CD4-positive, alpha-beta memory T cell (primary cell): Measurements from ENCODE around the gene CTTNBP2. TPM values are rescaled to one million over a fixed set of nuclear protein-coding genes. Genes with fewer than 3 reads are reported as not detected.

ENCODE experiments used
- CTCF ChIA-PET: fragments of 350-600 bp; sonication (Branson Sonifier 250); formaldehyde crosslinking; loops from one replicate; lab custom pipeline; 2021; ENCODE audit warnings: inconsistent platforms; ENCODE audit not compliant: partially characterized antibody; lab: Charles Lee
- POLR2A ChIA-PET: fragments of 350-600 bp; sonication (Branson Sonifier 250); formaldehyde crosslinking; loops from one replicate; lab custom pipeline; 2021; ENCODE audit not compliant: partially characterized antibody; lab: Charles Lee
- DNase-seq, 5 donors: peaks; one replicate each; pipeline versions ENCODE4 v3.0.0 to v3.0.0-alpha.2; 2020 to 2022; ENCODE audit warnings: mixed read lengths in 1 of 5
- H3K27ac ChIP-seq: one replicate; pipeline ENCODE4 v1.7.0; 2013; ENCODE audit warnings: low read depth, low read length
- H3K27me3 ChIP-seq: 2 replicates; pipeline ENCODE4 v1.7.0; 2013; ENCODE audit warnings: mild to moderate bottlenecking, low read length, moderate library complexity; ENCODE audit not compliant: insufficient read depth
- H3K36me3 ChIP-seq: 2 replicates; pipeline ENCODE4 v1.7.0; 2013; ENCODE audit warnings: mild to moderate bottlenecking, low read length, moderate library complexity; ENCODE audit not compliant: insufficient read depth
- H3K4me1 ChIP-seq: 2 replicates; pipeline ENCODE4 v1.7.0; 2013; ENCODE audit warnings: mild to moderate bottlenecking, low read length, moderate library complexity; ENCODE audit not compliant: insufficient read depth
- H3K4me3 ChIP-seq, 2 donors: one replicate each; pipeline ENCODE4 v1.7.0; 2013; ENCODE audit warnings: low read length in 2 of 2, mild to moderate bottlenecking in 1 of 2
- H3K9me3 ChIP-seq, 2 donors: one replicate each; pipeline ENCODE4 v1.7.0; 2013; ENCODE audit warnings: low read length in 2 of 2, control low read depth in 1 of 2; ENCODE audit not compliant: control insufficient read depth in 1 of 2
- H3K27ac Mint-ChIP-seq, 7 donors: one replicate each; pipeline ENCODE4 v1.8.0; 2020 to 2021; ENCODE audit warnings: mixed read lengths in 7 of 7, mild to moderate bottlenecking in 6 of 7, inconsistent platforms in 3 of 7, moderate library complexity in 3 of 7
- H3K27me3 Mint-ChIP-seq, 2 donors: one replicate each; pipeline ENCODE4 v1.8.0; 2020 to 2021; ENCODE audit warnings: mixed read lengths in 2 of 2
- H3K36me3 Mint-ChIP-seq, 2 donors: one replicate each; pipeline ENCODE4 v1.8.0; 2020 to 2021; ENCODE audit warnings: mixed read lengths in 2 of 2, inconsistent platforms in 1 of 2, mild to moderate bottlenecking in 1 of 2
- H3K4me1 Mint-ChIP-seq, 4 donors: one replicate each; pipeline ENCODE4 v1.8.0; 2020 to 2021; ENCODE audit warnings: mixed read lengths in 4 of 4, mild to moderate bottlenecking in 1 of 4
- H3K4me3 Mint-ChIP-seq, 8 donors: one replicate each; pipeline ENCODE4 v1.8.0; 2020 to 2021; ENCODE audit warnings: mixed read lengths in 8 of 8, mild to moderate bottlenecking in 7 of 8, moderate library complexity in 6 of 8, inconsistent platforms in 3 of 8
- H3K9me3 Mint-ChIP-seq, 8 donors: one replicate each; pipeline ENCODE4 v1.8.0; 2020 to 2021; ENCODE audit warnings: mixed read lengths in 8 of 8, mild to moderate bottlenecking in 5 of 8, inconsistent platforms in 3 of 8, moderate library complexity in 1 of 8
- intact Hi-C: fragments of 100-400 bp; cut with micrococcal nuclease; formaldehyde crosslinking; loops from one replicate; pipeline ENCODE4 v1.15.1; 2023
- polyA plus RNA-seq, 2 donors: library from polyadenylated mRNA; unstranded; fragments of 300-500 nt; fragmentation: Illumina TruSeq; gene quantifications; one replicate each; pipeline ENCODE4 v1.2.3, GENCODE V29; 2021
- total RNA-seq, 2 experiments: library from RNA; stranded (reverse); gene quantifications; one replicate each; pipeline ENCODE4 v1.2.3, GENCODE V29; 2021

CTTNBP2 gene
- total and polyA plus RNA-seq, 4 experiments from 2014 or later: not detected

DNA sequence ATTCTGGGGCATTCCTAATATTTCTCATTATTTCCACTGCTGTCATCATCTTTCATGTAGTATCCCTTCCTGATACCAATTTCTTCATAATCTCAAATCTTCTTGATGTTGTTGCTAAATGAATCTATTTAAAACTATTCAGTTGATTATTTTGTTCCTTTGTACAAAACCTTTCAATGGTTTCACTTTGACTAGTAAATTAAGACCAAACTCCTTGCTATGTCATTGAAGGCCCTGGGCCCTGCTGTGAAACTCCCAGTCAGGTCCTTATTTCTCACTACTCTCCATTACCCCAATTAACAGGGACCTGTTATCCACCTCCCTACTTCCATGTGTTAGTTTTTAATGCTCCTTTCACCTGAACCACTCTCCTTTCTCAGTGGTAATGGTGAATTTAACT is 97.0 kb downstream of the CTTNBP2 start:
- peaks cover 0 to 6% (median 0%) of the 10 kb centered on the region in 4 donors for H3K4me1 Mint-ChIP-seq
- Histone ChIP-seq H3K27ac (no peak overlapping the region), H3K4me1 (no peaks in the 10 kb centered on the region), H3K36me3 (no peaks in the 10 kb centered on the region), H3K9me3 (no peaks in the 10 kb centered on the region), H3K27me3 (no peaks in the 10 kb centered on the region), H3K4me3 (no peak overlapping the region)
- CTCF ChIA-PET: no interaction called here
- H3K27me3 Mint-ChIP-seq: peaks cover 2 to 4% of the 10 kb centered on the region in 2 donors
- peaks cover 0 to 1% (median 0%) of the 10 kb centered on the region in 8 donors for H3K9me3 Mint-ChIP-seq
- no peak overlapping the region for H3K27ac Mint-ChIP-seq
- H3K36me3 Mint-ChIP-seq: no peaks in the 10 kb centered on the region
- intact Hi-C loops: no loop called here
- POLR2A ChIA-PET: no interaction called here
- DNase-seq: no peak
- no peak overlapping the region for H3K4me3 Mint-ChIP-seq

- POLR2A ChIA-PET: no interaction called here
- Histone ChIP-seq H3K36me3 (no peaks in the 10 kb centered on the region), H3K9me3 (no peaks in the 10 kb centered on the region), H3K27ac (no peak overlapping the region), H3K4me1 (no peaks in the 10 kb centered on the region), H3K4me3 (no peak overlapping the region), H3K27me3 (no peaks in the 10 kb centered on the region)
- no peak for DNase-seq
- Mint-ChIP-seq H3K27me3 (peaks cover 2 to 4% of the 10 kb centered on the region in 2 donors), H3K4me1 (peaks cover 0 to 6% (median 0%) of the 10 kb centered on the region in 4 donors), H3K9me3 (peaks cover 0 to 1% (median 0%) of the 10 kb centered on the region in 8 donors), H3K36me3 (no peaks in the 10 kb centered on the region), H3K4me3 (no peak overlapping the region), H3K27ac (no peak overlapping the region)
- intact Hi-C loops: no loop called here
- CTCF ChIA-PET: no interaction called here
Measured at GRCh38 chr7:117775801-117776200, 97.4 kb downstream of the CTTNBP2 start.

GRCh38 chr7:117774943-117775342 is 98.3 kb downstream of the CTTNBP2 start:
- peaks cover 0 to 1% (median 0%) of the 10 kb centered on the region in 8 donors for H3K9me3 Mint-ChIP-seq
- Histone ChIP-seq H3K4me3 (no peak overlapping the region), H3K4me1 (no peaks in the 10 kb centered on the region), H3K36me3 (no peaks in the 10 kb centered on the region), H3K27ac (no peak overlapping the region), H3K27me3 (no peaks in the 10 kb centered on the region), H3K9me3 (no peaks in the 10 kb centered on the region)
- H3K27ac Mint-ChIP-seq: no peak overlapping the region
- CTCF ChIA-PET: no interaction called here
- DNase-seq: no peak
- H3K4me3 Mint-ChIP-seq: no peak overlapping the region
- no peaks in the 10 kb centered on the region for H3K36me3 Mint-ChIP-seq
- intact Hi-C loops: no loop called here
- POLR2A ChIA-PET: no interaction called here
- H3K4me1 Mint-ChIP-seq: peaks cover 0 to 6% (median 0%) of the 10 kb centered on the region in 4 donors
- peaks cover 2 to 4% of the 10 kb centered on the region in 2 donors for H3K27me3 Mint-ChIP-seq

DNA sequence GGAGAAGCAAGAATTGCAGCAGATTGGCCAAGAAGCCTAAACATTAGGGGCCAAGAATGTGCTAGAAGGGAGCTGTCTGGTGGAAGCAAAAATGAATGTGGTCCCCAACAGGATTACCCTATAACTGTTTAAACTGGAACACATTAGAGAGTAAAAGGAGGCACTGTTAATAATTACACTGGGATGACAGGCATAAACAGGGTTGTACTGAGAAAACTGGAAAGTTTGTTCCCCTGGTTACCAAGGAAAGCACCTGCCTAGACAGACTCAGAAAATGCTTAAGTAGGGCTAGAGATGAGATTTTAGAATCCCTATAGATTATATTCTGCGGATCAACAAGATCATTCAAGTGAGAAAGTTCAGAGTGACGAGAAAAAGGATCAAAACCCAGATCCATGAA is 100.8 kb downstream of the CTTNBP2 start:
- POLR2A ChIA-PET: no interaction called here
- no peak for DNase-seq
- no peak overlapping the region for H3K27ac ChIP-seq
- peaks cover 0 to 6% (median 0%) of the 10 kb centered on the region in 4 donors for H3K4me1 Mint-ChIP-seq
- no peaks in the 10 kb centered on the region for H3K36me3 ChIP-seq
- no peaks in the 10 kb centered on the region for H3K9me3 ChIP-seq
- H3K4me3 Mint-ChIP-seq: no peak overlapping the region
- H3K4me3 ChIP-seq: no peak overlapping the region
- peaks cover 2 to 4% of the 10 kb centered on the region in 2 donors for H3K27me3 Mint-ChIP-seq
- intact Hi-C loops: no loop called here
- no peaks in the 10 kb centered on the region for H3K4me1 ChIP-seq
- no peak overlapping the region for H3K27ac Mint-ChIP-seq
- peaks cover 0 to 1% (median 0%) of the 10 kb centered on the region in 8 donors for H3K9me3 Mint-ChIP-seq
- CTCF ChIA-PET: no interaction called here
- no peaks in the 10 kb centered on the region for H3K27me3 ChIP-seq
- no peaks in the 10 kb centered on the region for H3K36me3 Mint-ChIP-seq

GRCh38 chr7:117771756-117772155 is 101.5 kb downstream of the CTTNBP2 start:
- Histone ChIP-seq H3K27me3 (no peaks in the 10 kb centered on the region), H3K4me1 (no peaks in the 10 kb centered on the region), H3K9me3 (no peaks in the 10 kb centered on the region), H3K27ac (no peak overlapping the region), H3K4me3 (no peak overlapping the region), H3K36me3 (no peaks in the 10 kb centered on the region)
- H3K27ac Mint-ChIP-seq: no peak overlapping the region
- no peak overlapping the region for H3K4me3 Mint-ChIP-seq
- H3K36me3 Mint-ChIP-seq: no peaks in the 10 kb centered on the region
- H3K4me1 Mint-ChIP-seq: peaks cover 0 to 6% (median 0%) of the 10 kb centered on the region in 4 donors
- CTCF ChIA-PET: no interaction called here
- peaks cover 0 to 1% (median 0%) of the 10 kb centered on the region in 8 donors for H3K9me3 Mint-ChIP-seq
- peaks cover 2 to 4% of the 10 kb centered on the region in 2 donors for H3K27me3 Mint-ChIP-seq
- intact Hi-C loops: no loop called here
- no peak for DNase-seq
- POLR2A ChIA-PET: no interaction called here

GRCh38 chr7:117769085-117769484 is 104.2 kb downstream of the CTTNBP2 start:
- intact Hi-C loops: no loop called here
- H3K36me3 ChIP-seq: no peaks in the 10 kb centered on the region
- no peak overlapping the region for H3K27ac Mint-ChIP-seq
- ChIA-PET POLR2A (no interaction called here), CTCF (no interaction called here)
- peaks cover 2 to 4% of the 10 kb centered on the region in 2 donors for H3K27me3 Mint-ChIP-seq
- no peaks in the 10 kb centered on the region for H3K4me1 ChIP-seq
- H3K27ac ChIP-seq: no peak overlapping the region
- no peaks in the 10 kb centered on the region for H3K36me3 Mint-ChIP-seq
- no peak overlapping the region for H3K4me3 ChIP-seq
- peaks cover 0 to 6% (median 0%) of the 10 kb centered on the region in 4 donors for H3K4me1 Mint-ChIP-seq
- H3K4me3 Mint-ChIP-seq: no peak overlapping the region
- no peak for DNase-seq
- H3K27me3 ChIP-seq: no peaks in the 10 kb centered on the region
- no peaks in the 10 kb centered on the region for H3K9me3 ChIP-seq
- H3K9me3 Mint-ChIP-seq: peaks cover 0 to 2% (median under 1%) of the 10 kb centered on the region in 8 donors

GRCh38 chr7:117767951-117768350 is 105.3 kb downstream of the CTTNBP2 start:
- CTCF ChIA-PET: no interaction called here
- peaks cover 0 to 5% (median 0%) of the 10 kb centered on the region in 8 donors for H3K9me3 Mint-ChIP-seq
- Histone ChIP-seq H3K27ac (no peak overlapping the region), H3K4me3 (no peak overlapping the region), H3K4me1 (no peaks in the 10 kb centered on the region), H3K36me3 (no peaks in the 10 kb centered on the region), H3K27me3 (no peaks in the 10 kb centered on the region), H3K9me3 (no peaks in the 10 kb centered on the region)
- H3K4me1 Mint-ChIP-seq: no peaks in the 10 kb centered on the region
- H3K36me3 Mint-ChIP-seq: no peaks in the 10 kb centered on the region
- H3K27me3 Mint-ChIP-seq: peaks cover 3 to 5% of the 10 kb centered on the region in 2 donors
- DNase-seq: no peak
- no peak overlapping the region for H3K4me3 Mint-ChIP-seq
- no peak overlapping the region for H3K27ac Mint-ChIP-seq
- POLR2A ChIA-PET: no interaction called here
- intact Hi-C loops: no loop called here

- H3K36me3 Mint-ChIP-seq: no peaks in the 10 kb centered on the region
- peaks cover 3 to 6% of the 10 kb centered on the region in 2 donors for H3K27me3 Mint-ChIP-seq
- Histone ChIP-seq H3K4me3 (no peak overlapping the region), H3K27ac (no peak overlapping the region), H3K36me3 (no peaks in the 10 kb centered on the region), H3K4me1 (no peaks in the 10 kb centered on the region), H3K9me3 (no peaks in the 10 kb centered on the region), H3K27me3 (no peaks in the 10 kb centered on the region)
- intact Hi-C loops: no loop called here
- POLR2A ChIA-PET: no interaction called here
- CTCF ChIA-PET: no interaction called here
- H3K27ac Mint-ChIP-seq: no peak overlapping the region
- H3K9me3 Mint-ChIP-seq: peaks cover 0 to 5% (median 1%) of the 10 kb centered on the region in 8 donors
- H3K4me1 Mint-ChIP-seq: no peaks in the 10 kb centered on the region
- DNase-seq: no peak
- no peak overlapping the region for H3K4me3 Mint-ChIP-seq
Measured at GRCh38 chr7:117766913-117767312, 106.3 kb downstream of the CTTNBP2 start.
